Measurements from ENCODE around the gene SLC52A1.
"Not testable (repeated sequence)": the region's sequence is repeated elsewhere in the genome, so short reads cannot be mapped to it uniquely, and the experiment has no call there.

SLC52A1 gene

GRCh38 chr17:5035315-5035714 lies at the start of gene SLC52A1:
Gene SLC52A1, minus strand, starts transcription at chr17:5035426. Its CDS starts 820 bp downstream, at chr17:5034606.
- DNase-seq (ENCODE audit: low read depth): no peak

DNA sequence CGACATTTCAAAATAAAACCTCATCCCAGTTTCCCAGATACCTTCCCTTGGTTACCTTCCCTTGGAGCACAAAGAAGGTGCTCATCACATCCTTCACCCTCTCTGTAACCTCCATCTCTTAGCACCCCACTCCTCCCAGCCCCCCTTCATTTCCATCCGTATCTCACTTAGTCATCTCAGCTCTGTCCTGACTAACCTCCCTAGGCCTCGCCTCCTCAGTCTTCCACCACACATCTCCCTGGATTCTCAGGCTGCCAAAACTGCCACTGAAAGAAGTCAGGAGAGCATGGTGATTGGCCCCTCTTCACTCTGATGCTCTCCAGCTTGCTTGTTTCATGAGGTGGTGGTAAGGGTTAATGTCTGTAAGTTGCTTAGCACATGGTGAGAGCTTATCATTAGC lies 45.4 kb upstream of the SLC52A1 start:
- DNase-seq (ENCODE audit: low read depth): no peak
- H3K4me3 ChIP-seq (ENCODE audit: low read depth, low read length): no peak overlapping the region

More at GRCh38 chr17:5035315-5035714, at the start of gene SLC52A1:
- peak within 1 kb of the TSS; percentile 17 for H3K4me3 ChIP-seq (ENCODE audit: low read depth, low read length)

DNA sequence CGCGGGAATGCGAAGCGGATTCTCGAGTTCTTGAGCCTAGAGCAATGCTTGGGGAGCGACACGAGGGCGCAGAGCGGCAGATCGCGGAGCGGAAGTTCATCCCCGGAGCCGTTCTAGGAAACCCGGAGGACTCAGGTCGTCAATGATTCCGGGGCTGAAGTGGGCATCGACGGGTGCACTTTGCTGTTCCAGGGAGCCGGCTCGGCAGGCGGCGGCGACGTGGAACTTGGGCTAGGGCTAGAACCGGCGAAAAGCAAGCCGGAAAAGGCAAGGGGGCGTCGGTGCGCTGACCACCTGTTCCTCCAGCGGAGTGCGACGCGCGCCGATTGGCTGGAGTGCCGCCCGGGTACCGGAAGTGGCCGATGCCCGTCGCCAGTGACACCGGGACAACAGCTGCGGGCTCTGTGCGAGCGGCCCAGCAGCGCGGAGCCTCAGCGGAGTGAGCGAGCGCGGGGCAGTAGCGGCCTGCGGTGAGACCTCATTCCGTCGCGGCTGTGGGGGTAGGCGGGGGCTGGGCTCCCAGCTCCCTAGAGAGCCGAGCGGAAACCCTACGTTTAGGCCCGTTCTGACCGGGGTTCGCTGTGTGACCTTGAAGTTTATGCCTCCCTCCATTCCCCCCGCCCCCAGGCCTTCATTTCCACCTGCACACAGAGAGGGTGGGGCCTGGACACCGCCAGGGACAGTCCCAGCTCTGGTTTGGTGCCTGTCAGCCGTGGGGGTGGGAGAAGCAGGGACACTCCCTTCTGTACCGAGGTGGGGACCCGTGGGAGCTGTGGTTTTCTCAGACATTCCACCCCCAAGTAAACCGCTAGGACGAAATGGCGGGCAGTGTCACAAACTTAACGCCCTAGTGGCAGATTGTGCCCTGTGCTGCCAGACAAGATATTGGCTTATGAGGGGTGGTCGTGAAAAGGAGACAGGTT lies 43.1 kb upstream of the SLC52A1 start, which contains the start of gene ZFP3:
ZFP3 (plus strand) TSS at position 362 of the 923 bp plus-strand sequence. CDS start 13,038 bp downstream, outside the sequence.
- DNase-seq (ENCODE audit: low read depth): peak; percentile 55
- H3K4me3 ChIP-seq (ENCODE audit: low read depth, low read length): peak within 1 kb of the TSS; percentile 76

GRCh38 chr17:5077781-5078105 lies 42.5 kb upstream of the SLC52A1 start:
- no peak for DNase-seq (ENCODE audit: low read depth)
- H3K4me3 ChIP-seq (ENCODE audit: low read depth, low read length): peak overlapping the region; percentile 76

DNA sequence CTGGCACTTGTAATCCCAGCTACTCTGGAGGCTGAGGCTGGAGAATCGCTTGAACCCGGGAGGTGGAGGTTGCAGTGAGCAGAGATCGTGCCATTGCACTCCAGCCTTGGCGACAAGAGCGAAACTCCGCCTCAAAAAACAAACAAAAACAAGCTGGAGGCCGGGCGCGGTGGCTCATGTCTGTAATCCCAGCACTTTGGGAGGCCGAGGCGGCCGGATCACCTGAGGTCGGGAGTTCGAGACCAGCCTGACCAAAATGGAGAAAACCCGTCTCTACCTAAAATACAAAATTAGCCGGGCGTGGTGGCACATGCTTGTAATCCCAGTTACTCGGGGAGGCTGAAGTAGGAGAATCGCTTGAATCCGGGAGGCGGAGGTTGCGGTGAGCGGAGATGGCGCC lies 42.0 kb upstream of the SLC52A1 start:
- H3K4me3 ChIP-seq (ENCODE audit: low read depth, low read length); DNase-seq (ENCODE audit: low read depth): not testable (repeated sequence)

DNA sequence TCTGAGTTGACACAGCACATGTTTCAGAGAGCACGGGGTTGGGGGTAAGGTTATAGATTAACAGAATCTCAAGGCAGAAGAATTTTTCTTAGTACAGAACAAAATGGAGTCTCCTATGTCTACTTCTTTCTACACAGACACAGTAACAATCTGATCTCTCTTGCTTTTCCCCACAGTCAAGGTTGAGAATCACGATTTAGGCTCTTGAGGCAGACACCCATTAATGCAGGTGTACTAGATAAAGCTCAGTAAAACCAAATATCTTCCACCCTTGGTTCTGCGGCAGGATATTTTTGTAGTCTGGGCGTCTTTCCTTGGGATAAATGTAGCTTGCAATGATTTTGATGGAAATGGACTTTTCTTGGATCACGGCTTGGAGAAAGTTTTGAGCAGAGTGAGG lies 40.2 kb upstream of the SLC52A1 start:
- not testable (repeated sequence) for H3K4me3 ChIP-seq (ENCODE audit: low read depth, low read length); DNase-seq (ENCODE audit: low read depth)

- DNase-seq (ENCODE audit: low read depth): no peak
- H3K4me3 ChIP-seq (ENCODE audit: low read depth, low read length): no peak overlapping the region
Measured at GRCh38 chr17:5069724-5070123, 34.5 kb upstream of the SLC52A1 start.

- H3K4me3 ChIP-seq (ENCODE audit: low read depth, low read length): no peak overlapping the region
- no peak for DNase-seq (ENCODE audit: low read depth)
Measured at GRCh38 chr17:5068236-5068635, 33.0 kb upstream of the SLC52A1 start.

- DNase-seq (ENCODE audit: low read depth): no peak
- no peak overlapping the region for H3K4me3 ChIP-seq (ENCODE audit: low read depth, low read length)
Measured at GRCh38 chr17:5065227-5065744, 30.1 kb upstream of the SLC52A1 start.

GRCh38 chr17:5055543-5055942 lies 20.3 kb upstream of the SLC52A1 start:
- no peak overlapping the region for H3K4me3 ChIP-seq (ENCODE audit: low read depth, low read length)
- no peak for DNase-seq (ENCODE audit: low read depth)

DNA sequence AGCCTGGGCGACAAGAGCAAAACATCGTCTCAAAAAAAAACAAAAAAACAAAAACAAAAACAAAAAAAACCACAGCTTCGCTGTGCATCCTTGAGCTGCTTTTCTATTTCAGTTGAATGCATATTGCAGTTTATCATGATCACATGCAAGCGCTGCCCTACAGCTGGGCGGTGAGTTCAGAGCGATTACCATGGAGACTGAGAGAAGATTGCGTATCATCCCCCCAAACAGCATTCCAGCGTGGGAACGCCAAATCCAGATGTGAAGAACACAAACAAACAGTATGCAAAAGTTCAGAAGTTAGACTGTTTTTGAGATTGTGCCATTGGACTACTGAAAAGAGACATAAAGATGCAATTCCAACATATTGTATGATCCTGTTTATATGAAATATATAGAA lies 15.1 kb upstream of the SLC52A1 start:
- no peak overlapping the region for H3K4me3 ChIP-seq (ENCODE audit: low read depth, low read length)
- DNase-seq (ENCODE audit: low read depth): no peak

DNA sequence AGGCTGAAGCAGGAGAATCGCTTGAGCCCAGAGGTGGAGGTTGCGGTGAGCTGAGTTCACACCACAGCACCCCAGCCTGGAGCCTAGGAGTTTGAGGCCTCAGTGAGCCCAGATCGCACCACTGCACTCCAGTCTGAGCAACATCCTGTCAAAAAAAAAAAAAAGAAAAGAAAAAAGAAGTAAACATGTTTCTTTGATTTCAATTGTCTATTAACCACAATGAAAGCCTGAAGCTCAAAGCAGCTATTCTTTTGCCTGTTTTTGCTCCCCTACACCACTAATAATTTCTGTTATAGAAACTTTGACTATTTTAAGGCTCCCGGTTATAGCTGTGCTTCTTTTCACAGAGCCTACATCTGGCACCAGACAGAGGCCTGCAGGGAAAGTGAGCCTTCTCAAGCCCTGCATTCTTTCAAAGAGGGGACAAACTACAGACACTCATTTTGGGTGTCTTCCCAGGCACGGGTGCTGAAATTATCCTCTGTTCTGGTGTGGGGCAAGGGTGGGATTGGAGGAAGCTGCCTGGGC lies 14.2 kb upstream of the SLC52A1 start:
- no peak for DNase-seq (ENCODE audit: low read depth)
- H3K4me3 ChIP-seq (ENCODE audit: low read depth, low read length): no peak overlapping the region

DNA sequence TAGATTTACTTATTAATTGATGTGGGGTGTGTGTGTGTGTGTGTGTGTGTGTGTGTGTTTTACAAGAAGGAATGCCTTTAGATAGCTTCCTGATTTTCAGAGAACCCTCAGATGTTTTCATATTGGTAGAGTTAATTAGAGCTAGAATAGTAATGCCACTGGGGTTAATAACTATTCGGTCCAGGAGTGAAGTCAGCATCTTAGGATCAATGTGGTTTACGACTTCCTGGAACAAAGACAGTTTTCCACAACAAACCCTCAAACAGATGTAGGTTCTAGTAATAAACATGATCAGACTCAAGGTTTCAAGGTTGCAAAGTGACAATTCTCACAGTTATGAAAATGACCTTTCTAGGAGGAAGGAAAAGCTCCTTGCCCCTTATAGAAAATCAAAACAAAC lies 12.2 kb upstream of the SLC52A1 start:
- no peak overlapping the region for H3K4me3 ChIP-seq (ENCODE audit: low read depth, low read length)

DNA sequence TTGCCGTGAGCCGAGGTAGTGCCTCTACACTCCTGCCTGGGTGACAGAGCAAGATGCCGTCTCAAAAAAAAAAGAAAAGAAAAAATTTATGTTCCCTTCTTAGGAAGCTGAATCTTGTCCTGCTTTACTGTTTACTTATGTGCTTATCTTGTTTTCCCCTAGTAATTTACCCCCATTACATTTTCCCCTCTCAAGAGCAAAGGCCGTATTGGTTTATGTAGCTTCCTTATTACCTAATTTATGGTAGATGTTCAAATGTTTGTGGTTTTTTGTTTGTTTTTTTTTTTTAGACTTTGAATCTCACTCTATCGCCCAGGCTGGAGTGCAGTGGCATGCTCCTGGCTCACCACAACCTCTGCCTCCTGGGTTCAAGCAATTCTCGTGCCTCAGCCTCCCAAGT lies 10.3 kb upstream of the SLC52A1 start:
- H3K4me3 ChIP-seq (ENCODE audit: low read depth, low read length): no peak overlapping the region
- DNase-seq (ENCODE audit: low read depth): no peak

More for the DNA sequence above, 12.2 kb upstream of the SLC52A1 start:
- DNase-seq (ENCODE audit: low read depth): no peak

- H3K4me3 ChIP-seq (ENCODE audit: low read depth, low read length): no peak overlapping the region
- DNase-seq (ENCODE audit: low read depth): no peak
Measured at GRCh38 chr17:5044630-5045029, 9.4 kb upstream of the SLC52A1 start.

DNA sequence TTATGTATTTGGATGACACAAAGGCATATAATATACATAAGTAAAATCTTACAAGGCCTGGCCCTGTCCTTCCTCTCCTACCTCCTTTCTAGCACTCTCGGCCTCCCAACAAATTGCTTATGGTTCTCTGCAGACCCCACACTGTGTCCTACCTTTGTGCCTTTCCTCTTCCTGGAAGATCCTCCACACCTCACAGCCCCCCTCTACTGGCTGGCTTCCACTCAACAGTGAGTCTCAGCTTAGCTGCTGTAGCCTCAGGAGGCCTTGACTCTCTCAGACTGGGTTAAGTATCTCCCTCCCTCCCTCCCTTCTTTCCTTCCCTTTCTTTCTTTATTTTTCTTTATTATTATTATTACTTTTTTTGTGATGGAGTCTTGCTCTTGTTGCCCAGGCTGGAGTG lies 8.3 kb upstream of the SLC52A1 start:
- DNase-seq (ENCODE audit: low read depth): no peak
- no peak overlapping the region for H3K4me3 ChIP-seq (ENCODE audit: low read depth, low read length)

DNA sequence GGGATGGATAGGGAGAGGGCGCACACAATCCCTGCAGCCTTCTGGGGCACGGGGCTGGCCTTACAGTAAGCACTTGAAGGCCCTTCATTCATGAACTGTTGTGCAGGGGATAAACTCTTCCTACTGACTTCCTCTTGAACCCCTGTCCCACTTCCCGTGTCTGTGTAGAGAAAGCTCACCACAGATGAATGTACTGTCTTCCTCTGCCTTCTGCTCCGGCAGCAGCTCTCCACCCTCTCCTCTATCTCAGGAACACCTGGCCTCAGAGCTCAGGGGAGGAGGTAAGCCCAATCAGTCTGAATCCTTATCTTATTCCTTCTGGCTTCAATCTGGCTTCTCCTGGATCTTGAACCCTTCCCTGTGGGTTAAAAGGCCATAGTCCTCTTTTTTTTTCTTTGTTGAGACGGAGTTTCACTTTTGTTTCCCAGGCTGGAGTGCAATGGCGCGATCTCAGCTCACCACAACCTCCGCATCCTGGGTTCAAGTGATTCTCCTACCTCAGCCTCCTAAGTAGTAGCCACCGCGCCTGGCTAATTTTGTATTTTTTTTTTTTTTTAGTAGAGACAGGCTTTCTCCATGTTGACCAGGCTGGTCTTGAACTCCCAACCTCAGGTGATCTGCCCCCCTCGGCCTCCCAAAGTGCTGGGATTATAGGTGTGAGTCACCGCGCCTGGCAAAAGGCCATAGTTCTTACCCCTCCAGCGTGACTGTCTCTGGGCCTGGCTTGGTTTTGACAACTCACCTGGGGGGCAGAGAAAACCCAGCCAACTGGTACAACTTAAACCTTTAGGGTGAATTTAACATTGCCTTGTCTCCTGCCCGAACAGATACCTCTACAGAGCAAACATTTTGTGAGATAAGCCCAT lies 7.2 kb upstream of the SLC52A1 start:
- DNase-seq (ENCODE audit: low read depth): no peak
- H3K4me3 ChIP-seq (ENCODE audit: low read depth, low read length): no peak overlapping the region

- no peak for DNase-seq (ENCODE audit: low read depth)
- H3K4me3 ChIP-seq (ENCODE audit: low read depth, low read length): no peak overlapping the region
Measured at GRCh38 chr17:5034651-5035050, 575 bp downstream of the SLC52A1 start.

DNA sequence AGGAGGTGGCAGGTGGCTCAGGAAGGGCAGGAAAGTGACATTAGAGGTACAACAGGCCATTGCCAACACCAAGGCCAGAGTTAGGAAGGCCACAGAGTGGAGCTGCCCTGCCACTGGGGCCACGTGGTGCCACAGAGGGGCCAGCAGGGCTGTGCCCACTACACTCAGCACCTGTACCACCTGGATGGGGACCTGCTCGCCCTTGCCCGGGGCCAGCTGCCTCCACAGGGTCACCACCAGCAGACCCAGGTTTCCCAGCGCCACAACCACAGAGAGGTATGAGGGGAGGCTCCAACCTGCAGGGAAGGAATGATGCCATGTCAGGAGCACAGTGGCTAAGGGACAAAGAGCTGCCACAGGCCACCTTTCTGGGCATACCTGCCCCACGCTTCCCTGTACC lies 1.2 kb downstream of the SLC52A1 start:
- no peak for DNase-seq (ENCODE audit: low read depth)
- H3K4me3 ChIP-seq (ENCODE audit: low read depth, low read length): no peak overlapping the region
